ENCODE data around the gene ATG101. TPM values are rescaled to one million over a fixed set of nuclear protein-coding genes. Genes with fewer than 3 reads are reported as not detected.

The ATG101 gene
- total and polyA plus RNA-seq, 8 donors: 7.6 to 105 (median 37.2) TPM

DNA sequence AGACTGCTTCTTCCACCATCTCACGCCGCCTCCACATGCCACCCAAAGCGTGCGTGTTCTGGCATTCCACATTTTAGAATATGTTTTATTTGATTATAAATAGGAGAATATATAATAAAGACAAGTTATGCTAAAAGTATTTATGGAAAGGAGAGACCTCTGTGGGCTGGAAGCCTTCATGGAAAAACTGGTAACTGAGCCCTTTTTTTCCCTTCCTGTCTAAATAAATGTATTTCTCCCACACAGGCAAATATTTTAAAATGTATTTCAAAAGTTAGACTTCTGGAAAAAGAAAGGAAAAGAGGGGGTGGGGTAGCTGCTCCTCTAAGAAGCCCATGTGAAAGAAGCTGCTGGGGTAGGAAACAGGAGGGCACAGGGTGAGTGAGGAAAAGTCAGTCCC lies 34.6 kb upstream of the ATG101 start:
- 92 to 96% (median 95%) methylated on average over 4 of the region's 4 CpGs for WGBS, 5 donors
- H3K27ac ChIP-seq: peak overlapping the region in 1 of 5 donors; percentile 94
- TF ChIP-seq, protein P1, sequence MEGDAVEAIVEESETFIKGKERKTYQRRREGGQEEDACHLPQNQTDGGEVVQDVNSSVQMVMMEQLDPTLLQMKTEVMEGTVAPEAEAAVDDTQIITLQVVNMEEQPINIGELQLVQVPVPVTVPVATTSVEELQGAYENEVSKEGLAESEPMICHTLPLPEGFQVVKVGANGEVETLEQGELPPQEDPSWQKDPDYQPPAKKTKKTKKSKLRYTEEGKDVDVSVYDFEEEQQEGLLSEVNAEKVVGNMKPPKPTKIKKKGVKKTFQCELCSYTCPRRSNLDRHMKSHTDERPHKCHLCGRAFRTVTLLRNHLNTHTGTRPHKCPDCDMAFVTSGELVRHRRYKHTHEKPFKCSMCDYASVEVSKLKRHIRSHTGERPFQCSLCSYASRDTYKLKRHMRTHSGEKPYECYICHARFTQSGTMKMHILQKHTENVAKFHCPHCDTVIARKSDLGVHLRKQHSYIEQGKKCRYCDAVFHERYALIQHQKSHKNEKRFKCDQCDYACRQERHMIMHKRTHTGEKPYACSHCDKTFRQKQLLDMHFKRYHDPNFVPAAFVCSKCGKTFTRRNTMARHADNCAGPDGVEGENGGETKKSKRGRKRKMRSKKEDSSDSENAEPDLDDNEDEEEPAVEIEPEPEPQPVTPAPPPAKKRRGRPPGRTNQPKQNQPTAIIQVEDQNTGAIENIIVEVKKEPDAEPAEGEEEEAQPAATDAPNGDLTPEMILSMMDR (IDR thresholded peaks at IDR 0.05): no peak
- TF ChIP-seq EP300 (IDR thresholded peaks at IDR 0.05): no peak
- TF ChIP-seq POLR2AphosphoS5 (IDR thresholded peaks at IDR 0.05): no peak
- TF ChIP-seq POLR2A (IDR thresholded peaks at IDR 0.05): no peak
- peak in 1 of 2 donors; percentile 64 for DNase-seq
- no peaks in the 10 kb centered on the region for H3K9me3 ChIP-seq
- H3K4me1 ChIP-seq: peaks cover 23 to 55% (median 33%) of the 10 kb centered on the region in 4 donors
- H3K4me3 ChIP-seq: no peak overlapping the region
- intact Hi-C loops (cut with DNase I; ENCODE audit: low total_unique reads): no loop called here
- no peaks in the 10 kb centered on the region for H3K27me3 ChIP-seq
- no peaks in the 10 kb centered on the region for H3K36me3 ChIP-seq

DNA sequence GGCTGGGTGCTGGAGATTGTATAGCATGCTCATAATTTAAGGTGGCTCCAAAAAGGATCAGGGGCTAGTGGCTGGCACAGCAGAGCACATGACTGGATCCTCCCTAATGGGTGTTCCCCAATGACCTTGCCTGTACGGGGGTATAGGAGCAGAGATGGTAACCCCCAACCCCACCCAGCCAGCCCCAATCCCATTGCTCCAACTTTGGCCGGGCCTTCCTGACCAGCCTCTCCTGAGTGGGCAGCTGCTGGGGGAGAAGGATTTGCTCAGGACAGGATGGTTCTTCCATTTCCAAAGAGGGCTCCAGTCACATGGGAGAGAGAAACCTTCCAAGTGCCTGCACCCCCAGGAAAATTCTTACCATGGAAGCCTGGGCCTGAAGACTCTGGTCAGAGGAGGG lies 33.9 kb upstream of the ATG101 start:
- no peaks in the 10 kb centered on the region for H3K9me3 ChIP-seq
- no peaks in the 10 kb centered on the region for H3K27me3 ChIP-seq
- H3K4me3 ChIP-seq: no peak overlapping the region
- H3K36me3 ChIP-seq: no peaks in the 10 kb centered on the region
- WGBS, 5 donors: 72 to 83% (median 80%) methylated on average over 1 to 2 of the region's 2 CpGs
- DNase-seq: no peak
- H3K4me1 ChIP-seq: peaks cover 23 to 55% (median 33%) of the 10 kb centered on the region in 4 donors
- H3K27ac ChIP-seq: peak overlapping the region; percentile 85 to 94 (median 85)
- intact Hi-C loops (cut with DNase I; ENCODE audit: low total_unique reads): no loop called here
- TF ChIP-seq POLR2A (IDR thresholded peaks at IDR 0.05): no peak
- no peak for TF ChIP-seq POLR2AphosphoS5 (IDR thresholded peaks at IDR 0.05)
- TF ChIP-seq EP300 (IDR thresholded peaks at IDR 0.05): no peak
- TF ChIP-seq, protein P1 (IDR thresholded peaks at IDR 0.05): no peak

DNA sequence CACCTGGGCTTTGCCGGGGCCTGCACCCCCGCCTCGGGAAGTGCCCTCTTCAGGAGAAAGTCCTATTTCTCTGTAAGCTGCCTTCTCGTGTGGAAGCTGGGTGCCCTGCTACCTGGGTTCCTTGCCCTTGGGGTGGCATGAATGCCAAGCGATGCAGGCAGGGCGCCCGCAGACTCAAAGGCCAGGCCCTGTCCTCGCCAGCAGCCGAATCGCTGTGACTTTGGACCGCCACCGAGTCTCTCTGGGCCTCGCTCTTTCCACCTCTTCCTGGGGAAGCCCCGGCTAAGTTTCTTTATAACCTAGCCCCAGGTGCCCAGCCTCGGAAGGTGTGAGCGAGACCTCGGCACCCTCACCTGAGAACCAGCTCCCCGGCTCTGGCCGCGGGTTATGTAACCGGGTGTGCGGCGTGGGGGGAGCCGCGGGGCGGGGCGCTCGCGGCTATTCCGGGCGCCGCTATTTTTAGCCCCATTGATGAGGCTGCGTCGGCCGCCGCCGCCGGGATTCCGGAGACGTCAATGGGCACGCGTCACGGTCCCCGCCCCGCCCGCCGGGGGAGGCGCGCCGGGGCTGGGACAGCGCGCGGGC lies 33.1 kb upstream of the ATG101 start:
- Histone ChIP-seq H3K4me3 (peak overlapping the region; percentile 56 to 71 (median 62)), H3K4me1 (peaks cover 28 to 60% (median 35%) of the 10 kb centered on the region in 4 donors), H3K9me3 (no peaks in the 10 kb centered on the region), H3K27ac (peak overlapping the region; percentile 85 to 94 (median 85)), H3K36me3 (no peaks in the 10 kb centered on the region), H3K27me3 (no peaks in the 10 kb centered on the region)
- intact Hi-C loops (cut with DNase I; ENCODE audit: low total_unique reads): no loop called here
- DNase-seq: peak; percentile 94 to 97
- TF ChIP-seq POLR2A (IDR thresholded peaks at IDR 0.05): peak in 1 of 4 donors; percentile 77
- TF ChIP-seq, protein P1 (IDR thresholded peaks at IDR 0.05): peak in 1 of 7 experiments; percentile 8
- peak; percentile 78 to 94 (median 84) for TF ChIP-seq POLR2AphosphoS5 (IDR thresholded peaks at IDR 0.05)
- TF ChIP-seq EP300 (IDR thresholded peaks at IDR 0.05): peak; percentile 97
- WGBS, 5 donors: 3 to 9% (median 5%) methylated on average over 9 to 53 of the region's 53 CpGs

DNA sequence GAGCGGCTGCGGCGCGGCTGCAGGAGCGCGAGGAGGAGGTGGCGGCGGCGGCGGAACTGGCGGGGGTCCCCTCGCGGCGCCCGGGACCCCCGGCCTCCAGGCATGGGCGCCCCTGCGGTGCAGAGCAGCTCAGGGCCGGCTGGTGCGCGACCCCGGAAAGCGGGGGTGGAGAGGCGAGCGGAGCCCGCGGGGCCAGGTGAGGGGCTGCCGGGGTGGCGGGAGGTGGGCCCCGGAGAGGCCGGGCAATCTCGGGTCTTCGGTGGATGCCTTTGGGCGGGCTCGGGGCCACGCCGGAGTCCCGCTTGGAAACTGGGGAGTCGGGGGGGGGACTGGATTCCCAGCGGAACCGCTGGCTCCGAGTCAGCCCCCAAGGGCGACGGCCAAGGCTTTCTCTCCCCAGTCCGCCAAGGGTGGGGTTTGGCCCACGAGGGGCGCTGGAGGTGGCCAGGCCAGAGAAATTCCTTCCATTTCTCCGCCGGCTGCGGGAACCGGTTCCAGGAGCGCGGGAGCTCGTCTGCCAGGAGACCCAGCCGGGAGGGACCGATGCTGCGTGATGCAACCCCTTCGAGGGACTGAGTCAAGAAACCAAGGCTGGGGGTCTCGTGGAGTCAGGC lies 32.4 kb upstream of the ATG101 start:
- TF ChIP-seq EP300 (IDR thresholded peaks at IDR 0.05) (no peak), POLR2AphosphoS5 (IDR thresholded peaks at IDR 0.05) (peak in 1 of 3 donors; percentile 44), POLR2A (IDR thresholded peaks at IDR 0.05) (no peak)
- TF ChIP-seq, protein P1 (IDR thresholded peaks at IDR 0.05): no peak
- peak; percentile 54 to 89 for DNase-seq
- 1 to 4% (median 3%) methylated on average over 35 to 59 of the region's 59 CpGs for WGBS, 5 donors

More for the DNA sequence above, 32.4 kb upstream of the ATG101 start:
- Histone ChIP-seq H3K36me3 (no peaks in the 10 kb centered on the region), H3K4me3 (peak overlapping the region; percentile 56 to 71 (median 62)), H3K27me3 (no peaks in the 10 kb centered on the region), H3K9me3 (no peaks in the 10 kb centered on the region), H3K27ac (peak overlapping the region; percentile 72 to 94 (median 87)), H3K4me1 (peaks cover 22 to 60% (median 35%) of the 10 kb centered on the region in 4 donors)
- intact Hi-C loops (cut with DNase I; ENCODE audit: low total_unique reads): no loop called here
